Measurements from ENCODE around the gene GMDS. TPM values are rescaled to one million over a fixed set of nuclear protein-coding genes. Genes with fewer than 3 reads are reported as not detected.

Gene GMDS
- total RNA-seq, 2 experiments from 2014 or later = 13.9 to 16.4 TPM

GRCh38 chr6:1814279-1814678 lies 431.1 kb downstream of the GMDS start:
- DNase-seq (no peak), ATAC-seq (ENCODE audit: poor library complexity) (no peak)
- Mint-ChIP-seq H3K27me3 (no peaks in the 10 kb centered on the region), H3K4me1 (ENCODE audit: low read depth) (no peaks in the 10 kb centered on the region), H3K4me3 (no peak overlapping the region), H3K27ac (no peak overlapping the region), H3K36me3 (ENCODE audit: low read depth) (no peaks in the 10 kb centered on the region), H3K9me3 (no peaks in the 10 kb centered on the region)
- POLR2A ChIA-PET = no interaction called here
- H3K36me3 ChIP-seq (ENCODE audit: insufficient read depth, low read length) = no peaks in the 10 kb centered on the region
- intact Hi-C loops (cut with DNase I, micrococcal nuclease) = no loop called here
- no peaks in the 10 kb centered on the region for H3K4me1 ChIP-seq (ENCODE audit: insufficient read depth, low read length)
- no peak overlapping the region for H3K4me3 ChIP-seq (ENCODE audit: low read length)
- H3K27me3 ChIP-seq (ENCODE audit: control insufficient read depth in 1 of 2, insufficient read depth in 2 of 2, low read length in 2 of 2) = no peaks in the 10 kb centered on the region
- no peak overlapping the region for H3K27ac ChIP-seq (ENCODE audit: low read depth in 1 of 2, low read length in 2 of 2)
- no peak for TF ChIP-seq CTCF (IDR thresholded peaks at IDR 0.05)
- CTCF ChIA-PET = no interaction called here
- no peaks in the 10 kb centered on the region for H3K9me3 ChIP-seq (ENCODE audit: control insufficient read depth in 1 of 2, insufficient read depth in 1 of 2, low read length in 2 of 2)

GRCh38 chr6:1812487-1812886 lies 432.9 kb downstream of the GMDS start:
- Mint-ChIP-seq H3K4me3 (no peak overlapping the region), H3K4me1 (ENCODE audit: low read depth) (no peaks in the 10 kb centered on the region), H3K9me3 (no peaks in the 10 kb centered on the region), H3K27ac (no peak overlapping the region), H3K27me3 (no peaks in the 10 kb centered on the region), H3K36me3 (ENCODE audit: low read depth) (no peaks in the 10 kb centered on the region)
- no peak overlapping the region for H3K4me3 ChIP-seq (ENCODE audit: low read length)
- ChIA-PET POLR2A (no interaction called here), CTCF (no interaction called here)
- H3K36me3 ChIP-seq (ENCODE audit: insufficient read depth, low read length) = no peaks in the 10 kb centered on the region
- no peak for DNase-seq
- TF ChIP-seq CTCF (IDR thresholded peaks at IDR 0.05) = no peak
- H3K4me1 ChIP-seq (ENCODE audit: insufficient read depth, low read length) = no peaks in the 10 kb centered on the region
- H3K27ac ChIP-seq (ENCODE audit: low read depth in 1 of 2, low read length in 2 of 2) = no peak overlapping the region
- intact Hi-C loops (cut with DNase I, micrococcal nuclease) = no loop called here
- no peak for ATAC-seq (ENCODE audit: poor library complexity)
- no peaks in the 10 kb centered on the region for H3K27me3 ChIP-seq (ENCODE audit: control insufficient read depth in 1 of 2, insufficient read depth in 2 of 2, low read length in 2 of 2)
- no peaks in the 10 kb centered on the region for H3K9me3 ChIP-seq (ENCODE audit: control insufficient read depth in 1 of 2, insufficient read depth in 1 of 2, low read length in 2 of 2)

- Histone ChIP-seq H3K27ac (ENCODE audit: low read depth in 1 of 2, low read length in 2 of 2) (no peak overlapping the region), H3K27me3 (ENCODE audit: control insufficient read depth in 1 of 2, insufficient read depth in 2 of 2, low read length in 2 of 2) (no peaks in the 10 kb centered on the region), H3K4me3 (ENCODE audit: low read length) (no peak overlapping the region), H3K4me1 (ENCODE audit: insufficient read depth, low read length) (no peaks in the 10 kb centered on the region), H3K9me3 (ENCODE audit: control insufficient read depth in 1 of 2, insufficient read depth in 1 of 2, low read length in 2 of 2) (no peaks in the 10 kb centered on the region), H3K36me3 (ENCODE audit: insufficient read depth, low read length) (no peaks in the 10 kb centered on the region)
- ChIA-PET CTCF (no interaction called here), POLR2A (no interaction called here)
- no peak for ATAC-seq (ENCODE audit: poor library complexity)
- Mint-ChIP-seq H3K4me3 (no peak overlapping the region), H3K27me3 (no peaks in the 10 kb centered on the region), H3K4me1 (ENCODE audit: low read depth) (no peaks in the 10 kb centered on the region), H3K27ac (no peak overlapping the region), H3K9me3 (no peaks in the 10 kb centered on the region), H3K36me3 (ENCODE audit: low read depth) (no peaks in the 10 kb centered on the region)
- intact Hi-C loops (cut with DNase I, micrococcal nuclease) = no loop called here
- TF ChIP-seq CTCF (IDR thresholded peaks at IDR 0.05) = no peak
- no peak for DNase-seq
Measured at GRCh38 chr6:1812034-1812433, 433.4 kb downstream of the GMDS start.

All from CD4-positive, alpha-beta T cell (primary cell).